Left forelimb (tissue), 1 donor: ENCODE measurements around the gene DUSP15.
"Not testable (repeated sequence)": the region's sequence is repeated elsewhere in the genome, so short reads cannot be mapped to it uniquely, and the experiment has no call there.

Experiments used
- DNase-seq: peaks from one replicate; pipeline ENCODE4 v3.0.0-alpha.2; 2018; ENCODE audit warnings: low spot score

DUSP15 gene, protein sequence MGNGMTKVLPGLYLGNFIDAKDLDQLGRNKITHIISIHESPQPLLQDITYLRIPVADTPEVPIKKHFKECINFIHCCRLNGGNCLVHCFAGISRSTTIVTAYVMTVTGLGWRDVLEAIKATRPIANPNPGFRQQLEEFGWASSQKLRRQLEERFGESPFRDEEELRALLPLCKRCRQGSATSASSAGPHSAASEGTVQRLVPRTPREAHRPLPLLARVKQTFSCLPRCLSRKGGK

DNA sequence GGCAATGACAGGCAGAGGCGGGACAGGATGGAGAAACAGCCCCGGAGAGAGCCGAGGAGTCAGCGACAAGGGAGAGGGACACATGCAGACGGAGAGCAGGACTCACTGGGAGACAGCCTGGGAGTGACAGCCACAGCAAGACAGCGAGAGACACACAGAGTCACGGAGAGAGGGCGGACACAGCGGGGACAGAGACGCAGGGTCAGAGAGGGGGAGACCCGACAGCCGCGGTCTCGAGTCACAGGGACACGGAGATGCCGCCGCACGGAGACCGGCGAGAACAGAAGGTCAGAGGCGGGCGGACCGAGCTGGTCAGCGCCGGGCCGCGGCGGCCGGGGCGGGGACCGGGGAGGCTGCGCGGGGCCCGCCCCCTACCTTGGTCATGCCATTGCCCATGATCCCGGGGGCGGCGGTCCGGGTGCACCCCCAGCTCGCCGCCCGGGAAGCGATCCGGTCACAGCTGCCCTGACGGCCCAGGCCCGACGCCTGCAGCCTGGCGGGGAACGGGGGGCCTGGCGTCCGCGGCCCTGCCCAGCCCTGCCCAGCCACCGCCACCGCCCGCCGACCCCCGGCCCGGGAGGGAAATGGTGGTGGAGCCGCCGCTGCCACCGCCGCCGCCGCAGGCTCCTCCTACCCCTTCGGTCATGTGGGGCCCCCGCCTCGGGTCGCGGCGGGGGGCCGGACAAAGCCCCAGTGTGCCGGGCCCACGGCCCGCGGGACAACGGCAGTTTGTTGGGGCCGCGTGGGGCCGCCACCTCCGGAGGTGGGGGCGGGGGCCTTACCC is at the start of gene DUSP15, which contains the start of gene TTLL9:
Gene DUSP15 (minus strand): TSS at position 586 of the 784 bp plus-strand sequence. CDS start 190 bp downstream, at position 396.
Gene TTLL9 (plus strand): TSS at position 693 of the 784 bp plus-strand sequence. CDS start 493 bp downstream, outside the sequence.
- no peak for DNase-seq

DNA sequence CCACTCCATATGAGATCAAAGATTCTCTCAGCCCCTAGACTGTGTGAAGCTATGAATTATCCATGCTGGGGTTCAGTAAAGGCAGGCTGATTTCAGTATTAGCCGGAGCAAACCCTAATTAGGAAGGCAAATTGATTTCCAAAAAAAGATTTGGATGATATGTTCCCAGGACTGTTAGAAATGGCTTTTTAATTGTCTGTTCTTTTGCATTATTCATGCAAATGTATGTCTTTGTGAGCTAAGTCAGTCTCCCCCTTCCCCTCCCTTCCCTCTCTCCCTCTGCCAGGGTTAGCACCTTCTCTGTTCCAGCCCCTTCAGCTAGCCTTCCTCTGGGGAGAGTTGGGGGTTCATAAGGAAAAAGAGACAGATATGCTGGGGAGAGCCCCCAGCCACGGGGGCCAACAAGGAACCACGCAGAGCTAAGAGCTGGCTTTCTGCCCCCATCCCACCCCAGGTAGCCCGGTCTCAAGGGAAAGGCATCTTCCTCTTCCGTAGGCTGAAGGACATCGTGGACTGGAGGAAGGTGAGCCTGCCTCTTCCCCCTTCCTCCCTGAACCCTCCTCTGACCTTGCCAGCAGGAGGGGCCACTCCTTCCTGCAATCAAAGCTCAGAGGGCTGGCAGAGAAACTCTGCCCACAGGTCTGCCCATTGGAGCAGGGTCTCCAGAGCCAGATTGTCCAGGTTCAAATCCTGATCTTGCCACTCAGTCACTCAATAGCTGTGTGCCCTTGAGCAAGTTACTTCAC is 49.3 kb upstream of the DUSP15 start:
- no peak for DNase-seq

DNA sequence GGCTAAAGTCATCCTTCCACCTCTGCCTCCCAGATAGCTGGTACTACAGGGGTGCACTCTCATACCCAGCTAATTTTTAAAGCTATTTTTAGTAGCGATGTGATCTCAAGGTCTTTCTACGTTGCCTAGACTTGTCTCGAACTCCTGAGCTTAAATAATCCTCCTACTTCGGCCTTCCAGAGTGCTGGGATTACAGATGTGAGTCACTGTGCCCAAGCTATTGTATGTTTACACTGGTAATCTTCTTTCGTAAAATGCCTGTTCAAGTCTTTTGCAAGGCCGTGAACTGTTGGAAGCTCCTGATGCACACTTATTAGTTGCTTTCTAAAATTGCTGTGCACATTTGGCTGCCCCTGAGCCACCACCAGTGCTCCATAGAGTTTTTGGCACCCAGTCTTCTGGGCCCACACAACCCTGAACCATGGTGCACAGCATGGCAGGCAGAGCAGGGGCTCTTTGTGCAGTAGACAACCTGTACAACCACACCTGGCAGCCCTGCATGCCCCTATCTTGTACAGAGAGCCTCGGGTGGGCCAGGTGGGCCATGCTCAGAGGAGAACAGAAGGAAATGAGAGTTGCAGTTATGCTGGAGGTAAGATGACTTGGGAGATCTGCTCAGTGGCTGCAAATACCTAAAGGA is 48.3 kb upstream of the DUSP15 start:
- DNase-seq: no peak

DNA sequence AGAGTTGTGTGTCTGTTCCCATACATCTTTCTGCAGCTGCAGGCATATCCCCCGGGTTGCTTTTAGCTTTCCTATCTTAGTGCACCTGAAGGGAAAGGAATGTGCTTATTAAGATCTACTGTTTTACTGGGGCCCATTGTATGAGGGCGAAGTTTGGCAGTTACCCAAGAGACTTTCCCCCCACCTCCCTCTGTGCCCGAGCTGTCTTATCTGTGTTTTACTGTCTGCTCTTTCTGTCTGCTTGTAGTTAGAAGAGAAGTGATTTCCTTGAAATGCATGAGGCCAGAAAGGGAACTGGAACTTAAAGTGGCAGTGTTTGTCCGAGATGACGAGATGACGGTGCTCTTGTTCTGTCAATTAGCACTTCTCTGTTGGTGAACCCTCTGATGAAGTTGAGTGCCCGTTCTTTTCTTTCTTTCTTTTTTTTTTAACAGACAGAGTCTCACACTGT is 47.7 kb upstream of the DUSP15 start:
- not testable (repeated sequence) for DNase-seq

DNA sequence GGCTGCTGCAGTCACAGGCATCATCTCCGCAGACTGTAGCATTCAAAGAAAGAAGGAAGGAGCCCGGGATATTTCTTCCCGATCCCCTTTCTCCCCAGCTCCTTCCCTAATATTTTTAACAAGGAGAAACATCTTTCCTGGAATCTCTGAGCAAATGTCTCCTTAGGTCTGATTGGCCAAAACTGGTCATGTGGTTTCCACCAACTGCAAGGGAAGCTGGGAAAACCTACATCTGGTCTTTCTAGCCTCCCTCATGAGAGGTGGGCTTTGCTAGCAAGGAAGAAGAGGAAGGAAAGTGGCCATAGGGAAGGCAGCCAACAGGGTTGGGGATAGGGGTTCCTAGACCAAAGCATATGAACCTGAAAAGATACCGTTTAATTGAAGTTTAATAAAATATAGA is 46.4 kb upstream of the DUSP15 start:
- DNase-seq: no peak

DNA sequence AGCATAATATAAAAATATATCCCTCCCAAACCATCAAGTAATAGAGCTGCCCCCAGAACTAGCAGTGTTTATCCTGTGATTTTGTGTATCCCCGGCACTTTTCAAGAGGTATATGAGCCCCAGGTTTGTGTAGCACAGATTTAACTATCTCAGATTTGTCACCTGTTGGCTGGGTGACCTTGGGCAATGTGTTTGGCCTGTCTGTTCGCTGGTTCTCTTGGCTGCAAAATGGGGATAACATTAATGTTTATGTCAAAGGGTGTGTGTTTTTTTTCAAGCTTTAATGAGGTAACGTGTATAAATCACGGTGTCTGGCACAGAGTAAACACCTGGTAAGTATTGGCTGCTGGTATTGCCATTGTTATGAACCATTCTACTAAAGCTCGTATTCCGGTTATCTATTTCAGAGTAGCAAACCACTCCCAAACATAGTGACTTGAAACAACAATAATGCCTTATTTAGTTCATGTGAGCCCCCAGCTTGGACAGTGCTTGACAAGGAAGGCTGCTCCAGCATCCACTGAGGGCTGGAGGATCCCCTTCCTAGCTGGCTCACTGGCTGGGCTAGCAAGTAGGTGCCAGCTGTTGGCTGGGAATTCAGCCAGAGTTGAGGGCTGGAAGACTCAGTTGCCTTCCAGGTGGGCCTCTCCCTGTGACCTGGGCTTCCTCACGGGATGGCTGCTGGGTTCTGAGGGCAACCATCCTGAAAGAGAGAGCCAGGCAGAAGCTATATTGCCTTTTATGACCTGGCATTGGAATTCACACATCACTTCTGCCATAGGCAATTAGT is 45.4 kb upstream of the DUSP15 start:
- DNase-seq: no peak

DNA sequence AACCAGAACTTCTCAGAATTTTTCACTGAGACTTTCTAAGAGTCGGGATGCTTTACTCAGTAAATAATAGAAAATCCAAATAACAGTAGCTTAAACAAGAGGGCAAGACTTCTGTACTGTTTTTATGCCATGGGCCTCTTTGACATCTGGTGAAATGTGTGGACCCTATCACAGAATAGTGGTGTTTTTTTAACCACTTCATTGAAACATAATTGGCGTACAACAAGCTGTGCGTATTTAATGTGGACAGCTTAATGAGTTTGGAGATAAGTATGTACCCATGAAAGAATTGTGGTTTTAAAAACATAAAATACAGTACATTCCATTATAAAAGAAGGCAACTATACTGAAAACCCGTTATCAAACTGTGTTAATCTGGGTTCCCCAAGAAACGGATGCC is 43.8 kb upstream of the DUSP15 start:
- DNase-seq: no peak

DNA sequence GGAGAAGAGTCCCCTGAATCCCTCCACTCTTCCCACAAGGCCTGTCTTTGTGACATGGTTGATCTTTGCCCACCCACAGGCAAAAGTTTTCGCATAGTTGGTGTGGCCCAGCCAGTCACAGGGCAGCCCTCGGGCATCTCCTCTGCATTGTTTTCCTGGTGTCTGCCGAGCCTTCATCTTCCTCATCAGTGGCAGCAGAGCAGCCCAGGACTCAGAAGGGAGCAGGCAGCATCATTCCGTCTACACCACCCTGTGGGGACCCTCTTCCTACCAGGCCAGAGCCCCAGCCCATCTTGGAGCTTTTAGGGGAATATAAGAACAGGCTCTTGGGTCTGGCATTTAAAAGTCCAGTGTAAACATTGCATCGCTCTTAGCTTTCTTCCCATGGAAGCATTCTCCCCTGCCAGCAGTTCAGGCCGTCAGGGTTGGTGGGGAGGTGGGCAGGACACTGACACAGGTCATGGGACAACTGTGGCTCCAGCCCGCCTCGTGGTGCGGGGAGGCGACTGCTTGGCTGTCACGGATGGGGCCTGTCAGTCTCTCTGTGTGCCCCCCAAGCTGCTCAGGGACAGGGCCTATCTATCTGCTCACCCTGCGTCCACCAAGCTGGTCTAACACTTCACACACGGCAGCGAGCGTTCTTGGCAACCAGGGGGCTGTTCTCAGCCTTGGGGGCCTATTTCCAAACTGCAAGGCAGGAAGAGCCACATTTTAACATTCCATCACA is 43.3 kb upstream of the DUSP15 start:
- no peak for DNase-seq

DNA sequence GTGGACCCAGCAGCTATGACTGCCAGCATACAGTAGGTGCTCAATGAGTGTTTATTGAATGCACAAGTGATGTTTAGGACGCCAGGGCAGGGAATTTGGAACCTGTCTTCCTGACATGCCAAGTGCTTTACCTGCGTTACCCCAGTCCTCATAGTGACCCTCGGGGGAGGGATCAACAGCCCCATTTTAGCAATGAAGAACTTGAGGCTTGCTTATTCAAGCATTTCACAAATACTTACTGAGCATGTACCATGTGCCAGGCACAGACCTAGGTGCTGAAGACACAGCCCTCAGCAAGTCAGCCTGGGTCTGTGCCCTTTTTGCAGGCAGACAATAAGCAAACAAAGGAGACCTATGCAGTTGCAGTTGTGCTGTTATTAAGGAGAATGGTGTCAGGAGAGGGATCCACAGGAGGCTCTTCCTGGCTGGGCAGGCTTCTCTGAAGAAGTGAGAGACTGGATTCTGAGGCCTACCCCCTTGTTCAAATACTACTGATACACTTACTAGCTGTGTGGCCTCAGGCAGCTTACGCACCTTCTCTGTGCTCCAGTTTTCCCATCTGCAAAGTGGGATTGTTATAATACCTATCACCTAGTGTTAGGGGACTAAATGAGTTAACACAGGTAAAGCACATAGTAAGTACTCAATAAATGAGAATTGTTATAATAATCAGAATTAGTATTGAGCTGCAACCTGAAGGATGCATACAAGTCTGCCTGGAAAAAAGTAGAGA is 39.9 kb upstream of the DUSP15 start:
- no peak for DNase-seq

DNA sequence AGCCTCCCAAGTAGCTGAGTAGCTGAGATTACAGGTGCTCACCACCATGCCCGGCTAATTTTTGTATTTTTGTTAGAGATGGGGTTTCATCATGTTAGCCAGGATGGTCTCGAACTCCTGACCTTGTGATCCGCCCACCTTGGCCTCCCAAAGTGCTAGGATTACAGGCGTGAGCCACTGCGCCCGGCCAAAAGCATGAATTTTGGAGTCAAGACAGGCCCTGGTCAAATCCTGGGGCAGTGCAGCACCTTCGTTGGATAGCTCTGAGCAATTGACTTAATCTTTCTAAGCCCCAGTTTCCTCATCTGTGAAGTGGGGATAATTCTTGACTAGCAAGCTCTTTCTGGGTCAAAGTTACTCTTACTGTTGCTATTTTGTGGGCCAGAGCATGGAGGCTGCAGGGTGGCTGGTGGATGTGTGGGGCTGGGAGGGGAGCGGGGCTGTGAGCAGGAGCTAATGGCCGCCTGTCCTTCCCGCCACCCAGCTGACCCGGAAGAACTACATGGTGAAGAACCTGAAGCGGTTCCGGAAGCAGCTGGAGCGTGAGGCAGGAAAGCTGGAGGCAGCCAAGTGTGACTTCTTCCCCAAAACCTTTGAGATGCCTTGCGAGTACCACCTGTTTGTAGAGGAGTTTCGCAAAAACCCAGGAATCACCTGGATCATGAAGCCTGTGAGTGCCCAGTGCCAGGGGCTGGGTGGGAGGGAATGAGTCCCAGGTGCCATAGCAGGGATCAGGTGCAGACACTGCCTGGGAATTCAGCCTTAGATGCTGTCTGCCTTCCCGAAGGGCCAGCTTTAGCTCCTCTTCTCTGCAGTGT is 39.1 kb upstream of the DUSP15 start:
- no peak for DNase-seq

DNA sequence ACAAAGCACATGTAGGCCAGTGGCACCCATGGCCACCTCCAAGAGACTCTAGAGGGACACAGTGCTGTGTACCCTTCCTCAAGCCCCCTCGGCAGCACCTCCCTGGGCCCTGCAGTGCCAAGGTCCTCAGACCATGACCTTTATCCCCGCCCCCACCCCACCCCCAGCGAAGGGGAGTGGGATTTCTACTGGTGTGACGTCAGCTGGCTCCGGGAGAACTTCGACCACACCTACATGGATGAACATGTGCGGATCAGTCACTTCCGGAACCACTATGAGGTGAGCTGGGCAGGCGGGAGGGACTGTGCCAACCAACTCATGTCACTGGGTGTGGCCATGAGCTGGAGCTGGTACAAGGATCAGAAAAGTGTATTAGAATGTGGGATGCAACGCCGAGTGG is 38.1 kb upstream of the DUSP15 start:
- DNase-seq: no peak

DNA sequence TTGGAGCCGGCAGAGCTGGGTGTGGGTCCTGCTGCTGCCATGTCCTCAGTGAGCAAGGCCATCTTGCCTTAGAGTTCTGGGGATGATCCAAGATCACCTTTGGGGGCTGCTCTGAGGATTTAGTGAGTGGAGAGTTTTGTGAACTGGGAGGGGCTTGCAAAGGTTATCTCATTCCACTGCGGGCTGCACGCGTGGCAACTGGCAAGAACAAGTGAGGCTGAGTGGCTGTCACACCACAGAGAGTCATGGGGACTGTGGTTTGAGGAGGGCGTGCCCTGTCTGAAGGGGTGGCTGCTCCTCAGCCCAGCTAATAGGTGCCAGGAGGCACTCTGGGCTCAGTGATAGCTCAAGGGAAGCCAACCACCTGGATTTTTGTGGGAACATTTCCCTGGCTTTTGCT is 37.7 kb upstream of the DUSP15 start:
- no peak for DNase-seq

DNA sequence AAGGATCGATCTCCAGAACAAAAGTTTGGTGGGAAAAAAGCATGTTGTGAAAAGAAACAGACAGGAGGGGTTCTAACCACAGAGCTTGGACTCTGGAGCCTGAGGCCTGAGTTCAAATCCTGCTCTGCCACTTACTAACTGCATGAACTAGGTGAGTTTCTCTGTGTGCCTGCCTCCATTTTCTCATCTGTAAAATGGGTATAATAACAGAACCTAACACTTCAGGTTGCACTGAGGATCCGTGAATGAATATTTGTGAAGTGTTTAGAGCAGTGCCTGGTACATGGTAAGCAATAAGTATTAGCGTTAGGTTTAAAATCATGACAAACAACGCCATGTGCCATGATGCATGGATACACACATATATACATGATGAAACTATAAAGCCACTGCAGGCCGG is 36.7 kb upstream of the DUSP15 start:
- no peak for DNase-seq

DNA sequence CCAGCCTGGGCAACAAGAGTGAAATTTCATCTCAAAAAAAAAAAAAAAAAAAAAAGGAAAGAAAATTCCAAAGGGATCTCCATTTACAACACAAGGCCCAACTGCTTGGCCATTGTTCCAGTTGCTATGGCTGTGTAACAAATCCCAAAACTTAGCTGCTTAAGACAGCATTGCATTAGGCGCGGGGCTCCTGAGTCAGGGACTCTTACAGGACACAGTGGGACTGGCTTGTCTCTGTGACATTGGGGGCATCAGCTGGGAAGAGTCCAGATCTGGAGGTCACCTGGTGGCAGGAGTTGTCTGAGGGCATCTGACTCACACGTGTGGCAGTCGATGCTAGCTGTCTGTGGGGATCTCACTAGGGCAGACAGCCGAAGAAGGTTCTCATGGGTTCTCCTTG is 35.7 kb upstream of the DUSP15 start:
- no peak for DNase-seq

DNA sequence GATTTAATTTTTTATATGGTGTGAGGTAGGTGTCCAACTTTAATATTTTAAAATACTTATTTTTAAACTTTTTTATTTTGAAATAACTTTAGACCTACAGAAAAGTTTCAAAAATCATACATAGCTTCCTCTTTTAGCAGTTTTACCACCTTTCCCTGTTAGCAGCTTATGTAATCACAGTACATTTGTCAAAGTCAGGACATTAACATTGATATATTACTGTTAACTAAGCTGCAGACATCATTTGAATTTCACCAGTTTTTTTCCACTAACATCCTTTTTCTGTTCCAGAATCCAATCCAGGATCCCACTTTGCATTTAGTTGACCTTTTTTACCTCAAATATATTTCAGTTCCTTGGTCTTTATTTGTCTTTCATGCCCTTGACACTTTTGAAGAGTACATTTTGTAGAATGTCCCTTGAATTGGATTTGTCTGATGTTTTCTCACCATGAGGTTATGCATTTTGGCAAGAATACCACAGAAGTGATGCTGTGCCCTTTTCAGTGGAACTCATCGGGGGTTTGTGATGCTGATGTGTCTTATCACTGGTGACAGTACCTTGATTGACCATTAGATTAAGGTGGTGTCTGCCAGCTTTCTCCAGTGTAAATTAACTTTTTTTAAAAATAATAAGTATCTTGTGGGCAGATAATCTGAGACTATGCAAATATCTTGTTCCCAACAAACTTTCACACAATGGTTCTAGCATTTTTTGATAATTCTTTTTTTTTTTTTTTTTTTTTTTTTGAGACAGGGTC is 33.5 kb upstream of the DUSP15 start:
- DNase-seq: no peak

DNA sequence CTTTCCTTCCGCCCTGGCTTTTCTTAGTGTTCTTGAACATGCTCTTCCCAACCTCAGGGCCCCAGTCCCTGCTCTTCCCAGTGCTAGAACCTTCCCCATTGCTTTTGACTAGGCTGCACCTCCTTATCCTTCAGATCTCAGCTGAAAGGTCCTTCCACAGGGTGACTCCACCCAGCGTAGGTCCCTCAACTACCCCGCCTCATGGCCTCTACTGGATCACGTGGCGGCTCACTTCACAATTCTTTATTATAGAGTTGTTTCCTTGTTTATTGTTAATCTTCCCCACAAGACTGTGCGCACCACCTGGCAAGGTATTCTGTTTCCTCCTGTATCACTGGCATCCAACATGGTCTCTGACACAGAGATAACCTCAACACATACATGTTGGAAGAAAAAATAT is 31.3 kb upstream of the DUSP15 start:
- DNase-seq: no peak

DNA sequence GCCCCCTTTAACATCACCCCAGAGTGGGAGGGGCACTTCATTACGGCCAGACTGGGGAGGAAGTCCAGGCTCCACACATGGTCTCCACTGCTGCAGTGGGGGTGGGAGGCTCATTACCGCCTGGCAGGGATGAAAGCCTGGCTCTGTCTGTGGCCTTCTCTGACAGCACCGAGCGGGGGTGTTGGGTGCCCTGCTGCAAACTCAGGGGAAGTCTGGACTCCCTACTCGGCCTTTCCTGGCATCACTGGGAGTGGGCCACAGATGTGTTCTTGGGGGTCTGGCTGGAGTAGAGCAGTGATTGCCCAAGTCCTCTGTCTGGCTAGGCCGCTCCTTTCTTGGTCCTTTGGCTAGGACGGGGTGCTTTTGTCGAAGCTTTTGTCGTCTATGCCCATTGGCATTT is 27.2 kb upstream of the DUSP15 start:
- DNase-seq: no peak

DNA sequence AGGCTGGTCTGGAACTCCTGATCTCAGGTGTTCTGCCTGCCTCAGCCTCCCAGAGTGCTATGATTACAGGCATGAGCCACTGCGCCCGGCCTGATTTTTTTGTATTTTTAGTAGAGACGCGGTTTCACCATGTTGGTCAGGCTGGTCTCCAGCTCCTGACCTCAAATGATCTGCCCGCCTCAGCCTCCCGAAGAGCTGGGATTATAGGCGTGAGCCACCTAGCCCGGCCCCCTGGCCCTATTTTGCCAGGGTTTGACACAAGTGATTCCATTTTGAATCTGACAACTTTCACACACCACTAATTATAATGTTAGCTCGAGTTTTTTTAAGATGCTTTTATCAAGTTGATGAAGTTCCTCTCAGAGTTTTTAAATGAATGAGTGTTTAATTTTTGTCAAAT is 25.7 kb upstream of the DUSP15 start:
- no peak for DNase-seq
